Measurements from ENCODE around the gene HSPA8. TPM values are rescaled to one million over a fixed set of nuclear protein-coding genes. Genes with fewer than 3 reads are reported as not detected.

HSPA8 gene
- total and polyA plus RNA-seq, 2 of the 8 experiments (the other 6 are each of a cell fraction or from before 2014, with no cell fraction given): 1,491 to 2,155 TPM

Small RNA genes lying within 50 kb of the gene (small RNA-seq; reads per million reads assigned to genes)
- gene RPL31P47 (ENCODE audit: insufficient read depth): not detected
- not detected for gene SNORD14C (ENCODE audit: insufficient read depth)
- gene SNORD14D (ENCODE audit: insufficient read depth): not detected
- gene SNORD14E (ENCODE audit: insufficient read depth): 399 reads per million, percentile 99 among the genes with 10 or more reads in this experiment

Other genes with a start within 250 kb of the HSPA8 start
- not detected in 2 replicates for gene CRTAM, start 223.6 kb downstream of the HSPA8 start, total RNA-seq (2021; fragmentation: NEBNext Ultra II Directional; extraction: Animal tissue kit (Norgen Biotek cat#: 25700))
- not detected in 2 replicates for gene CRTAM, start 223.6 kb downstream of the HSPA8 start, polyA plus RNA-seq (2011; rRNA removed)
- 0.46 and 0.91 TPM in 2 replicates for gene JHY, start 179.4 kb downstream of the HSPA8 start, total RNA-seq (2021; fragmentation: NEBNext Ultra II Directional; extraction: Animal tissue kit (Norgen Biotek cat#: 25700))
- 0.19 and 0.29 TPM in 2 replicates for gene JHY, start 179.4 kb downstream of the HSPA8 start, polyA plus RNA-seq (2011; rRNA removed)
- not detected in 2 replicates for gene BSX, start 80.3 kb downstream of the HSPA8 start, total RNA-seq (2021; fragmentation: NEBNext Ultra II Directional; extraction: Animal tissue kit (Norgen Biotek cat#: 25700))
- gene BSX, start 80.3 kb downstream of the HSPA8 start, polyA plus RNA-seq (2011; rRNA removed): not detected in 2 replicates
- gene CLMP, start 133.1 kb upstream of the HSPA8 start, total RNA-seq (2021; fragmentation: NEBNext Ultra II Directional; extraction: Animal tissue kit (Norgen Biotek cat#: 25700)): 20.8 and 24.1 TPM in 2 replicates
- gene CLMP, start 133.1 kb upstream of the HSPA8 start, polyA plus RNA-seq (2011; rRNA removed): 9.9 and 11.5 TPM in 2 replicates